LNCAP (cell line): Measurements from ENCODE around the gene PDE5A.

Source experiments
- CTCF ChIP-seq: fragments of 450-650 bp; IDR thresholded peaks from 2 replicates; pipeline ENCODE4 v1.5.1; 2017; ENCODE audit warnings: mild to moderate bottlenecking

Gene PDE5A

GRCh38 chr4:119626420-119626819 is 2.2 kb downstream of the PDE5A start:
- no peak for TF ChIP-seq CTCF

DNA sequence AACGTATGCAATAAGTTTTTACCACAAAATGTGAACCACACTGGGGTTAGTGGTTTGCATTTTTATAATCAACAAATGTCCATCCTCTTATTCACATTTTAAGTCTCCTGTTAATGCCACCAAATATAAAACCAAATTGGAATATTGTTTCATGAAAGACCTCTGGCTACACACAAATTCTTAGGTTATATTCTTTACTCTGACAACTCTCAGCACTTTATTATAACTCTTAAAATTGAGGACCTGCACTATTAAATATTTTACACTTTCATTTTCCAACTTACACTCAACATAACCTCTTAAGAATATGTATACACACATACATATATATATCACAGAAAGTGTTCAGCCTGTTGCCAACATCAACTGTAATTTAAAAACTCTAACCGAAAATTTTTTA is 2.8 kb downstream of the PDE5A start:
- TF ChIP-seq CTCF = no peak

GRCh38 chr4:119624356-119624755 is 4.2 kb downstream of the PDE5A start:
- no peak for TF ChIP-seq CTCF

- TF ChIP-seq CTCF = no peak
Measured at GRCh38 chr4:119623025-119623424, 5.6 kb downstream of the PDE5A start.

GRCh38 chr4:119615068-119615719 is 13.4 kb downstream of the PDE5A start:
- TF ChIP-seq CTCF = no peak

DNA sequence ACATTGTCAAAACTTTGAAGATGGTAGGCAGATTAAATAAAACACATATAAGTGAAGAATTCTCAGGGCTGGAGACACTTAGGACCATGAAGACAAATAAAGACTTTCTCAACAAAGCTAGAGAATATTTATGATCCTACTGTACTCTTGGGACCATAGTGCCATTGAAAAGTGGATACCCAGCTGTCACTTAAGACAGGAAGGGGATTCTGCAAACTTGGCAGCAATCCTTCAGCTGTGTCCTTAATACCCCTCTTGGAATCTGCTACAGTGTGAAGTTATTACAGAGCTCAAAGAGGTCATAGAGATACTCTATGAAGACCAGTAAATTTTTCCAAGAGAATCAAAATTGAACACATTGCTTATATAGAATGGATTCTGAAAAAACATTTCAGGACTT is 24.3 kb downstream of the PDE5A start:
- no peak for TF ChIP-seq CTCF

DNA sequence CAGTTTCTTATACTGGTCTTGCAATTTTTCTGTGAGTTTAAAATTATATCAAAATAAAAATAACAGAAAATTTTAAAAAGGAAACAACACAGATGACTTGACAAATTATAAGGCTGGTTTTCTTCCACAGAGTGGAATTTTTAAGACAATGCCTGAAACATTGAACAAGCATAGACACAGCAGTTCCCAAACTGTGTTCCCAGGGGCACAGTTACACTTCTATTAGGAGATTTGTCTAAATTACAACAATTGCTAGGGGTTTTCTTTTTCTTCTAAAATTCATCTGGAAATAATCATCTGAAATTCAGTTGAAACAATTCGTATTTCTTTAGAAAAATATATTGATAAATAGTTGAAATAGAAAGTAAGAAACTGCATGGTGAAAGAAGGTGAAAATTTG is 26.2 kb downstream of the PDE5A start:
- TF ChIP-seq CTCF = no peak

- no peak for TF ChIP-seq CTCF
Measured at GRCh38 chr4:119598521-119598920, 30.1 kb downstream of the PDE5A start.
